GM12878 (cell line): ENCODE measurements around the gene MIAT.

Experiments
- CEBPB ChIP-seq, 2 experiments: fragments of 150-350 bp in 1 of 2; IDR thresholded peaks; 2 replicates each; pipeline ENCODE4 v1.6.1; 2012 to 2014; ENCODE audit warnings: low read depth in 2 of 2, low read length in 2 of 2, borderline replicate concordance in 1 of 2, inconsistent platforms in 1 of 2
- CEBPZ ChIP-seq: fragments of 150-350 bp; IDR thresholded peaks from 2 replicates; pipeline ENCODE4 v1.6.1; 2016; ENCODE audit warnings: low read depth, low read length
- PAX8 ChIP-seq: fragments of 450-650 bp; IDR thresholded peaks from 2 replicates; pipeline ENCODE4 v1.6.1; 2017; ENCODE audit warnings: mild to moderate bottlenecking, moderate library complexity
- SREBF1 ChIP-seq: IDR thresholded peaks from 2 replicates; pipeline ENCODE4 v1.6.1; 2012; ENCODE audit warnings: mild to moderate bottlenecking, low read length
- TF ChIP-seq, protein P1 (sequence below), 3 experiments: IDR thresholded peaks in 2 of 3; conservative IDR thresholded peaks in 1 of 3; 2 replicates each; pipeline ENCODE4 v1.5.1; 2011; ENCODE audit warnings: low read depth in 3 of 3, low read length in 3 of 3, mild to moderate bottlenecking in 3 of 3, control low read depth in 2 of 3, moderate library complexity in 2 of 3, inconsistent platforms in 1 of 3, mixed read lengths in 1 of 3; ENCODE audit not compliant: control insufficient read depth in 2 of 3, insufficient read depth in 1 of 3; ENCODE audit errors: extremely low read depth in 1 of 3

GRCh38 chr22:26684168-26684567 lies 26.8 kb downstream of the MIAT start:
- TF ChIP-seq, protein P1, sequence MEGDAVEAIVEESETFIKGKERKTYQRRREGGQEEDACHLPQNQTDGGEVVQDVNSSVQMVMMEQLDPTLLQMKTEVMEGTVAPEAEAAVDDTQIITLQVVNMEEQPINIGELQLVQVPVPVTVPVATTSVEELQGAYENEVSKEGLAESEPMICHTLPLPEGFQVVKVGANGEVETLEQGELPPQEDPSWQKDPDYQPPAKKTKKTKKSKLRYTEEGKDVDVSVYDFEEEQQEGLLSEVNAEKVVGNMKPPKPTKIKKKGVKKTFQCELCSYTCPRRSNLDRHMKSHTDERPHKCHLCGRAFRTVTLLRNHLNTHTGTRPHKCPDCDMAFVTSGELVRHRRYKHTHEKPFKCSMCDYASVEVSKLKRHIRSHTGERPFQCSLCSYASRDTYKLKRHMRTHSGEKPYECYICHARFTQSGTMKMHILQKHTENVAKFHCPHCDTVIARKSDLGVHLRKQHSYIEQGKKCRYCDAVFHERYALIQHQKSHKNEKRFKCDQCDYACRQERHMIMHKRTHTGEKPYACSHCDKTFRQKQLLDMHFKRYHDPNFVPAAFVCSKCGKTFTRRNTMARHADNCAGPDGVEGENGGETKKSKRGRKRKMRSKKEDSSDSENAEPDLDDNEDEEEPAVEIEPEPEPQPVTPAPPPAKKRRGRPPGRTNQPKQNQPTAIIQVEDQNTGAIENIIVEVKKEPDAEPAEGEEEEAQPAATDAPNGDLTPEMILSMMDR (IDR thresholded peaks at IDR 0.05 in 2 of 3, conservative IDR thresholded peaks at IDR 0.05 in 1 of 3; ENCODE audit: control insufficient read depth in 2 of 3, extremely low read depth in 1 of 3, insufficient read depth in 1 of 3, low read depth in 3 of 3, low read length in 3 of 3), result no peak
- TF ChIP-seq CEBPZ (no peak), PAX8 (no peak), SREBF1 (no peak), CEBPB (IDR thresholded peaks at IDR 0.05; ENCODE audit: borderline replicate concordance in 1 of 2, low read depth in 2 of 2, low read length in 2 of 2) (no peak)
